Hepatocyte (in vitro differentiated cells): Measurements from ENCODE around the gene PCSK6.

Experiments used
- CTCF ChIP-seq: fragments of 200-600 bp; sonication (generic); IDR thresholded peaks from 2 replicates; pipeline ENCODE4 v1.5.1; 2016; ENCODE audit warnings: antibody characterized with exemption, mild to moderate bottlenecking; ENCODE audit not compliant: poor library complexity
- EZH2 ChIP-seq: fragments of 200-600 bp; sonication (generic); IDR thresholded peaks from 2 replicates; pipeline ENCODE4 v1.6.1; 2016; ENCODE audit warnings: antibody characterized with exemption, mild to moderate bottlenecking, borderline replicate concordance
- EZH2phosphoT487 ChIP-seq: fragments of 200-600 bp; sonication (generic); IDR thresholded peaks from one replicate; pipeline ENCODE4 v1.6.1; 2018; ENCODE audit warnings: antibody characterized with exemption, mild to moderate bottlenecking, low read depth, moderate library complexity; ENCODE audit not compliant: unreplicated experiment, severe bottlenecking

- TF ChIP-seq EZH2 (no peak), CTCF (no peak), EZH2phosphoT487 (no peak)
Measured at GRCh38 chr15:101439285-101439919, 50.1 kb downstream of the PCSK6 start.
